HepG2 (cell line): ENCODE results near the gene CCDC121. TPM values are rescaled to one million over a fixed set of nuclear protein-coding genes. Genes with fewer than 3 reads are reported as not detected.
A peak's percentile ranks its signal among the peaks of the same experiment; 100 is the strongest.

Experiments
- AKNA ChIP-seq: sonication (generic); formaldehyde crosslinking; IDR thresholded peaks from 2 replicates; pipeline ENCODE4 v1.4.0; 2020; ENCODE audit warnings: missing genetic modification reagents, borderline replicate concordance
- CEBPB ChIP-seq: IDR thresholded peaks from 2 replicates; pipeline ENCODE4 v1.6.1; 2011; ENCODE audit warnings: low read depth, low read length, improper control_type of control experiment, borderline replicate concordance
- EED ChIP-seq: sonication (generic); formaldehyde crosslinking; IDR thresholded peaks from 2 replicates; pipeline ENCODE4 v1.5.0; 2020; ENCODE audit warnings: mild to moderate bottlenecking, missing genetic modification reagents
- IRX3 ChIP-seq: sonication (generic); formaldehyde crosslinking; IDR thresholded peaks from 2 replicates; pipeline ENCODE4 v1.8.1; 2023; ENCODE audit warnings: mild to moderate bottlenecking, low read depth, missing genetic modification reagents, borderline replicate concordance
- ISX ChIP-seq: sonication (generic); formaldehyde crosslinking; conservative IDR thresholded peaks from 2 replicates; pipeline ENCODE4 v1.5.0; 2020; ENCODE audit warnings: missing genetic modification reagents
- PAF1 ChIP-seq: IDR thresholded peaks from 2 replicates; pipeline ENCODE4 v1.6.1; 2016; ENCODE audit warnings: missing genetic modification reagents, missing compliant biosample characterization
- PATZ1 ChIP-seq: sonication (generic); formaldehyde crosslinking; IDR thresholded peaks from 2 replicates; pipeline ENCODE4 v1.4.0; 2020; ENCODE audit warnings: missing genetic modification reagents
- PLRG1 ChIP-seq: fragments of 450-650 bp; conservative IDR thresholded peaks from 2 replicates; pipeline ENCODE4 v1.6.1; 2016
- POLR2A ChIP-seq, 2 experiments: IDR thresholded peaks; 2 replicates each; pipeline ENCODE4 v1.6.1; 2011; ENCODE audit warnings: low read depth in 2 of 2, low read length in 2 of 2, mild to moderate bottlenecking in 1 of 2, moderate library complexity in 1 of 2; ENCODE audit not compliant: insufficient read depth in 1 of 2
- PRMT3 ChIP-seq: sonication (generic); formaldehyde crosslinking; IDR thresholded peaks from 2 replicates; pipeline ENCODE4 v1.8.1; 2022; ENCODE audit warnings: low read depth, mild to moderate bottlenecking, moderate library complexity, missing genetic modification reagents, borderline replicate concordance
- SRSF1 ChIP-seq: fragments of 200-400 bp; formaldehyde crosslinking; optimal IDR thresholded peaks from 2 replicates; pipeline ENCODE3; 2017; ENCODE audit warnings: mild to moderate bottlenecking, low read depth, low read length, moderate library complexity
- TAF1 ChIP-seq: sonication (generic); formaldehyde crosslinking; IDR thresholded peaks from 2 replicates; pipeline ENCODE4 v1.4.0; 2020; ENCODE audit warnings: missing genetic modification reagents
- YY1 ChIP-seq: IDR thresholded peaks from 2 replicates; pipeline ENCODE4 v1.6.1; 2011; ENCODE audit warnings: low read length, low read depth, moderate library complexity, mild to moderate bottlenecking; ENCODE audit not compliant: insufficient read depth, insufficient replicate concordance
- ZNF329 ChIP-seq: sonication (generic); formaldehyde crosslinking; IDR thresholded peaks from 2 replicates; pipeline ENCODE4 v1.9.0; 2021; ENCODE audit warnings: low read depth, mild to moderate bottlenecking, missing genetic modification reagents
- ZNF468 ChIP-seq: sonication (generic); formaldehyde crosslinking; IDR thresholded peaks from 2 replicates; pipeline ENCODE4 v1.8.0; 2022; ENCODE audit warnings: mild to moderate bottlenecking, moderate library complexity, missing genetic modification reagents
- ZNF678 ChIP-seq: sonication (generic); formaldehyde crosslinking; IDR thresholded peaks from 2 replicates; pipeline ENCODE4 v1.4.0; 2020; ENCODE audit warnings: mild to moderate bottlenecking, missing genetic modification reagents
- ZNF704 ChIP-seq: sonication (generic); formaldehyde crosslinking; IDR thresholded peaks from 2 replicates; pipeline ENCODE4 v1.8.1; 2023; ENCODE audit warnings: mild to moderate bottlenecking, inconsistent platforms, moderate library complexity, missing genetic modification reagents, borderline replicate concordance
- ZNF776 ChIP-seq: sonication (generic); formaldehyde crosslinking; IDR thresholded peaks from 2 replicates; pipeline ENCODE4 v1.4.0; 2020; ENCODE audit warnings: mild to moderate bottlenecking, missing genetic modification reagents
- ZNF841 ChIP-seq: sonication (generic); formaldehyde crosslinking; IDR thresholded peaks from 2 replicates; pipeline ENCODE4 v1.8.1; 2023; ENCODE audit warnings: missing genetic modification reagents, borderline replicate concordance
- polyA plus RNA-seq, 8 experiments: library from polyadenylated mRNA; depleted of rRNA in 3 of 8; stranded (reverse) in 7 of 8; unstranded in 1 of 8; fragments of >200 nt; fragmentation: Illumina TruSeq in 4 of 8; extraction: Trizol in 4 of 8; gene quantifications; 2 replicates each; pipeline versions ENCODE4 v1.2.1 to v1.2.3, GENCODE V29; 2011 to 2016; ENCODE audit warnings: low read depth in 4 of 8, missing spikeins in 1 of 8, mixed read lengths in 1 of 8; ENCODE audit not compliant: insufficient read depth in 1 of 8
- total RNA-seq, 5 experiments: library from RNA; depleted of rRNA; stranded (reverse); fragments of >200 nt; fragmentation: Illumina TruSeq; extraction: Trizol; gene quantifications; 2 replicates each; pipeline ENCODE4 v1.2.3, GENCODE V29; 2016; ENCODE audit warnings: low read depth in 1 of 5
- TF ChIP-seq, protein P1 (sequence below): sonication (generic); formaldehyde crosslinking; conservative IDR thresholded peaks from 2 replicates; pipeline ENCODE4 v1.4.0; 2020; ENCODE audit warnings: missing genetic modification reagents

The CCDC121 gene
- total and polyA plus RNA-seq, 2 of the 13 experiments (the other 11 are each of a cell fraction or from before 2014, with no cell fraction given), result 1.9 to 3.0 TPM

GRCh38 chr2:27628767-27629709 lies at the start of gene CCDC121, which contains the start of gene GPN1 (continued):
- TF ChIP-seq AKNA, result no peak
- peak; percentile 68; the same call in 1 of the 2 replicates for TF ChIP-seq ZNF776 (CRISPR knock-in tag)
- no peak for TF ChIP-seq ZNF678
- peak; percentile 75; the same call in 1 of the 2 replicates for TF ChIP-seq ZNF704
- peak; percentile 98 for TF ChIP-seq TAF1 (CRISPR knock-in tag)
- no peak for TF ChIP-seq ZNF841 (CRISPR knock-in tag)
- TF ChIP-seq ZNF329 (CRISPR knock-in tag), result 0 out of 2 replicates have a peak, but pooled peaks have one; percentile 67
- TF ChIP-seq POLR2A (IDR thresholded peaks at IDR 0.05; ENCODE audit: insufficient read depth in 1 of 2, low read depth in 2 of 2, low read length in 2 of 2), result peak; percentile 94 to 97
- TF ChIP-seq ZNF468 (CRISPR knock-in tag), result no peak
- no peak for TF ChIP-seq IRX3 (CRISPR knock-in tag)
- TF ChIP-seq EED (CRISPR knock-in tag), result peak; percentile 83
- TF ChIP-seq ISX, result no peak
- peak; percentile 78 for TF ChIP-seq SRSF1
- TF ChIP-seq PATZ1 (CRISPR knock-in tag), result peak; percentile 65
- TF ChIP-seq PRMT3, result 0 out of 2 replicates have a peak, but pooled peaks have one; percentile 31
- no peak for TF ChIP-seq PLRG1
- peak; percentile 99 for TF ChIP-seq YY1
- no peak for TF ChIP-seq PAF1 (CRISPR knock-in tag)
- TF ChIP-seq, protein P1, sequence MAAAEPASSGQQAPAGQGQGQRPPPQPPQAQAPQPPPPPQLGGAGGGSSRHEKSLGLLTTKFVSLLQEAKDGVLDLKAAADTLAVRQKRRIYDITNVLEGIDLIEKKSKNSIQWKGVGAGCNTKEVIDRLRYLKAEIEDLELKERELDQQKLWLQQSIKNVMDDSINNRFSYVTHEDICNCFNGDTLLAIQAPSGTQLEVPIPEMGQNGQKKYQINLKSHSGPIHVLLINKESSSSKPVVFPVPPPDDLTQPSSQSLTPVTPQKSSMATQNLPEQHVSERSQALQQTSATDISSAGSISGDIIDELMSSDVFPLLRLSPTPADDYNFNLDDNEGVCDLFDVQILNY (CRISPR knock-in tag), result no peak; the same call in 1 of the 2 replicates
- 0 out of 2 replicates have a peak, but pooled peaks have one; percentile 12 for TF ChIP-seq CEBPB
